ENCODE data around the gene AFTPH. TPM values are rescaled to one million over a fixed set of nuclear protein-coding genes. Genes with fewer than 3 reads are reported as not detected.

The AFTPH gene
- polyA plus RNA-seq, 1 of the 3 experiments (the other 2 are of a cell fraction) = 7.4 TPM

DNA sequence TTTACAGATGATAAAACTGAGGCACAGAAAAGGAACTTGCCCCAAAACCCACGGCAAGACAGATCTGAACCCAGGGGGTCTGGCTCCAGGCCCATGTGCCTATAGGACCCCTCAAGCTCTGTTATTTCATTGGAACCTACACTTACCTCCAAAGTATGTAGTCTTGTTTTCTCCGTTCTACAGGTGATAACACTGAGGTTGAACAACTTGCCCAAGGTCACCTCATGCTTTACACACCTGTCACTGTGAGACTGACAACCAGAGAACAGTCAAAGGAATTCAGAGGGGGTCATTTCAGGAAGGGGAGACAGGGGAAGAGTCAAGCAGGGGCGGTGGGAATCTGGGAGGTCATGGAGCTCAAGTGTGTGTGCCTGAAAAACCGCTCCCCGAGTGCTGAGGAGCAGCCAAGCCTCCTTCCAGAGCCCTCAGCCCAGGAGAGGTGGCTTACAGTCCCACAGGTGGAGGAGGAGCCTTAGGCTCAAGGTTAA lies 81.9 kb downstream of the AFTPH start:
- peaks cover 0 to 2% of the 10 kb centered on the region in 2 experiments; a peak in 1 of 4 replicates for H3K4me1 ChIP-seq (ENCODE audit: control insufficient read depth in 1 of 2, insufficient read depth in 2 of 2, low read depth in 1 of 2, low read length in 1 of 2)
- no peak overlapping the region for H3K27ac ChIP-seq (ENCODE audit: low read depth in 2 of 2, low read length in 1 of 2)
- no peaks in the 10 kb centered on the region for H3K9me2 ChIP-seq
- H2AFZ ChIP-seq (ENCODE audit: low read depth) = no peak overlapping the region
- no peaks in the 10 kb centered on the region for H3F3A ChIP-seq (replicated peaks; ENCODE audit: insufficient read depth)
- no peaks in the 10 kb centered on the region for H3K27me3 ChIP-seq (ENCODE audit: insufficient read depth)
- no peaks in the 10 kb centered on the region for H4K20me1 ChIP-seq (ENCODE audit: insufficient read depth)
- no peak overlapping the region for H3K4me2 ChIP-seq
- H3K9me3 ChIP-seq = no peaks in the 10 kb centered on the region
- 80% methylated on average over 5 of the region's 5 CpGs for WGBS (ENCODE audit: low lambda C conversion rate)
- no peak overlapping the region for H3K9ac ChIP-seq
- H3K79me2 ChIP-seq (ENCODE audit: insufficient read depth) = no peaks in the 10 kb centered on the region
- no peak for DNase-seq
- no peak overlapping the region for H3K4me3 ChIP-seq (ENCODE audit: low read depth in 2 of 2, low read length in 1 of 2)
- ChIA-PET CTCF (interaction anchor here (2.2 to 3.7 kb wide), 2 partner anchors 12 to 40 kb away, joined by 8 to 20 read pairs; no protein-coding TSS in a partner anchor), POLR2A (no interaction called here)
- TF ChIP-seq YY1 (IDR thresholded peaks at IDR 0.05; ENCODE audit: low read depth) (no peak), MXI1 (IDR thresholded peaks at IDR 0.05; ENCODE audit: low read depth, low read length) (no peak), RFX5 (IDR thresholded peaks at IDR 0.05; ENCODE audit: low read length) (no peak), GATA2 (CRISPR knock-in tag; IDR thresholded peaks at IDR 0.05) (no peak), JUND (IDR thresholded peaks at IDR 0.05) (no peak), RAD21 (IDR thresholded peaks at IDR 0.05; ENCODE audit: low read length) (no peak), TAF1 (IDR thresholded peaks at IDR 0.05; ENCODE audit: borderline replicate concordance, low read depth, low read length) (no peak), NRF1 (IDR thresholded peaks at IDR 0.05; ENCODE audit: low read depth, low read length) (no peak), TCF12 (IDR thresholded peaks at IDR 0.05) (no peak), ELF1 (IDR thresholded peaks at IDR 0.05) (no peak)
- TF ChIP-seq, protein P1, sequence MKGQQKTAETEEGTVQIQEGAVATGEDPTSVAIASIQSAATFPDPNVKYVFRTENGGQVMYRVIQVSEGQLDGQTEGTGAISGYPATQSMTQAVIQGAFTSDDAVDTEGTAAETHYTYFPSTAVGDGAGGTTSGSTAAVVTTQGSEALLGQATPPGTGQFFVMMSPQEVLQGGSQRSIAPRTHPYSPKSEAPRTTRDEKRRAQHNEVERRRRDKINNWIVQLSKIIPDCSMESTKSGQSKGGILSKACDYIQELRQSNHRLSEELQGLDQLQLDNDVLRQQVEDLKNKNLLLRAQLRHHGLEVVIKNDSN (IDR thresholded peaks at IDR 0.05; ENCODE audit: borderline replicate concordance, low read depth) = no peak
- TF ChIP-seq, protein P2, sequence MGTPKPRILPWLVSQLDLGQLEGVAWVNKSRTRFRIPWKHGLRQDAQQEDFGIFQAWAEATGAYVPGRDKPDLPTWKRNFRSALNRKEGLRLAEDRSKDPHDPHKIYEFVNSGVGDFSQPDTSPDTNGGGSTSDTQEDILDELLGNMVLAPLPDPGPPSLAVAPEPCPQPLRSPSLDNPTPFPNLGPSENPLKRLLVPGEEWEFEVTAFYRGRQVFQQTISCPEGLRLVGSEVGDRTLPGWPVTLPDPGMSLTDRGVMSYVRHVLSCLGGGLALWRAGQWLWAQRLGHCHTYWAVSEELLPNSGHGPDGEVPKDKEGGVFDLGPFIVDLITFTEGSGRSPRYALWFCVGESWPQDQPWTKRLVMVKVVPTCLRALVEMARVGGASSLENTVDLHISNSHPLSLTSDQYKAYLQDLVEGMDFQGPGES (IDR thresholded peaks at IDR 0.05; ENCODE audit: low read depth, low read length) = no peak
- TF ChIP-seq, protein P3, sequence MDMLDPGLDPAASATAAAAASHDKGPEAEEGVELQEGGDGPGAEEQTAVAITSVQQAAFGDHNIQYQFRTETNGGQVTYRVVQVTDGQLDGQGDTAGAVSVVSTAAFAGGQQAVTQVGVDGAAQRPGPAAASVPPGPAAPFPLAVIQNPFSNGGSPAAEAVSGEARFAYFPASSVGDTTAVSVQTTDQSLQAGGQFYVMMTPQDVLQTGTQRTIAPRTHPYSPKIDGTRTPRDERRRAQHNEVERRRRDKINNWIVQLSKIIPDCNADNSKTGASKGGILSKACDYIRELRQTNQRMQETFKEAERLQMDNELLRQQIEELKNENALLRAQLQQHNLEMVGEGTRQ (IDR thresholded peaks at IDR 0.05; ENCODE audit: borderline replicate concordance, low read depth, low read length) = no peak
- TF ChIP-seq, protein P4, sequence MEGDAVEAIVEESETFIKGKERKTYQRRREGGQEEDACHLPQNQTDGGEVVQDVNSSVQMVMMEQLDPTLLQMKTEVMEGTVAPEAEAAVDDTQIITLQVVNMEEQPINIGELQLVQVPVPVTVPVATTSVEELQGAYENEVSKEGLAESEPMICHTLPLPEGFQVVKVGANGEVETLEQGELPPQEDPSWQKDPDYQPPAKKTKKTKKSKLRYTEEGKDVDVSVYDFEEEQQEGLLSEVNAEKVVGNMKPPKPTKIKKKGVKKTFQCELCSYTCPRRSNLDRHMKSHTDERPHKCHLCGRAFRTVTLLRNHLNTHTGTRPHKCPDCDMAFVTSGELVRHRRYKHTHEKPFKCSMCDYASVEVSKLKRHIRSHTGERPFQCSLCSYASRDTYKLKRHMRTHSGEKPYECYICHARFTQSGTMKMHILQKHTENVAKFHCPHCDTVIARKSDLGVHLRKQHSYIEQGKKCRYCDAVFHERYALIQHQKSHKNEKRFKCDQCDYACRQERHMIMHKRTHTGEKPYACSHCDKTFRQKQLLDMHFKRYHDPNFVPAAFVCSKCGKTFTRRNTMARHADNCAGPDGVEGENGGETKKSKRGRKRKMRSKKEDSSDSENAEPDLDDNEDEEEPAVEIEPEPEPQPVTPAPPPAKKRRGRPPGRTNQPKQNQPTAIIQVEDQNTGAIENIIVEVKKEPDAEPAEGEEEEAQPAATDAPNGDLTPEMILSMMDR (IDR thresholded peaks at IDR 0.05) = no peak
- no peaks in the 10 kb centered on the region for H3K36me3 ChIP-seq (replicated peaks in 1 of 2; ENCODE audit: control insufficient read depth in 1 of 2, insufficient read depth in 2 of 2, low read length in 1 of 2)
